AG04450 (cell line): Measurements from ENCODE around the gene PC. TPM values are rescaled to one million over a fixed set of nuclear protein-coding genes. Genes with fewer than 3 reads are reported as not detected.

ENCODE experiments used
- CTCF ChIA-PET: fragments of 300-600, 350-600 bp; formaldehyde crosslinking; extraction: SDS; loops from one replicate; lab custom pipeline; 2022; ENCODE audit warnings: antibody characterized with exemption, inconsistent platforms; lab: Charles Lee
- POLR2A ChIA-PET: fragments of 350-600 bp; formaldehyde crosslinking; extraction: SDS; loops from one replicate; lab custom pipeline; 2021; ENCODE audit warnings: antibody characterized with exemption, inconsistent platforms; lab: Yijun Ruan, JAX
- DNase-seq: peaks from one replicate; pipeline ENCODE4 v3.0.0-alpha.2; 2011; ENCODE audit warnings: low read depth, low spot score
- H3K27ac ChIP-seq: one replicate; pipeline ENCODE4 v1.5.1; 2012; ENCODE audit warnings: low read depth, low read length, control low read depth
- H3K27me3 ChIP-seq: one replicate; pipeline ENCODE4 v1.6.0; 2012; ENCODE audit warnings: low read length; ENCODE audit not compliant: control insufficient read depth, insufficient read depth
- H3K4me3 ChIP-seq: 2 replicates; pipeline ENCODE4 v1.5.1; 2011; ENCODE audit warnings: mild to moderate bottlenecking, low read depth, low read length, control low read depth
- H3K9me3 ChIP-seq: 2 replicates; pipeline ENCODE4 v1.5.1; 2012; ENCODE audit warnings: low read length; ENCODE audit not compliant: control insufficient read depth, insufficient read depth
- polyA plus RNA-seq: library from polyadenylated mRNA; depleted of rRNA; stranded (reverse); fragments of >200 nt; gene quantifications from 2 replicates; pipeline ENCODE4 v1.2.3, GENCODE V29; 2011
- TF ChIP-seq, protein P1 (sequence below): IDR thresholded peaks from 2 replicates; pipeline ENCODE4 v1.5.1; 2011; ENCODE audit warnings: low read depth, low read length, control low read depth, inconsistent platforms

Gene PC
- polyA plus RNA-seq, 1 experiment = 12.1 TPM

DNA sequence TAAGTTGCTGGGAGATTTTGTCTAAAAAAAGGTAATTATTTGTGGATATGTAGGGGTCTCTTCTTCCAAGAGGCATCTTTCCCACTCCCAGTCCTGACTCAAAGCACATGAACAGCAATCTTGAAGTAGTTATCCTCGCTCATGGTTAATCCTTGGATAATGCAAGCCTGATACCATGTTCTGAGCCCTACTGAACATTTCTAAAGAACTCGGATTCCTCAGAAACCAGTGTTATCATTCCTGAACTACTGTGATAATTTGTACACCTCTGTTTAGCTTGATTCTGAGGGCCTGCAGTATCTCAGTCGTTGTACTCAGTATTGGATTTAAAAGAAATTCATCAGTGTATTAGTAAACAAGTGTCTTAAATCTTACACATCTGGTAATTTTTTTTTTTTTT is 137.3 kb downstream of the PC start:
- POLR2A ChIA-PET = no interaction called here

DNA sequence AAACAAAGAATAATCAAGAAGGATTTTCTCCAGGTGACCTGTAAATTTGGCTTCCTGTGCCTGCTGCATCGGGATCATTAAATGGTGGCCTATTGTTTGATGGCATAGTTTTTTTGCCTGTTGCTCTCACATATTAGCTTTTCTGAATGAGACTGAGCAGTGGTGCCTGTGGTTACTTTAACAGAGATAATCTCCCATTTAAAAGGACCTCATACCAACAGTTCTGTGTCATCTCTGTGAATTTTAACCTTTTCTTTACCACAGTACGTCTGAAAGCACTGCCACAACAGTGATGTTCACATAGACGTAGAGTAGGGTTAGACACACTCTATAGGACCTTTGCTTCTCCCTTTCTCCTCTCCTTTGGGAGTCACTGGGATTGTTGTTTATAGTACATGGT is 137.8 kb downstream of the PC start:
- ChIA-PET CTCF (interaction anchor here (0.6 kb wide), 1 partner anchor 1656 kb away, joined by 3 read pairs; no protein-coding TSS in a partner anchor), POLR2A (no interaction called here)
- no peak overlapping the region for H3K4me3 ChIP-seq
- no peak for DNase-seq
- H3K9me3 ChIP-seq = no peaks in the 10 kb centered on the region
- no peak overlapping the region for H3K27ac ChIP-seq
- no peaks in the 10 kb centered on the region for H3K27me3 ChIP-seq
- TF ChIP-seq, protein P1, sequence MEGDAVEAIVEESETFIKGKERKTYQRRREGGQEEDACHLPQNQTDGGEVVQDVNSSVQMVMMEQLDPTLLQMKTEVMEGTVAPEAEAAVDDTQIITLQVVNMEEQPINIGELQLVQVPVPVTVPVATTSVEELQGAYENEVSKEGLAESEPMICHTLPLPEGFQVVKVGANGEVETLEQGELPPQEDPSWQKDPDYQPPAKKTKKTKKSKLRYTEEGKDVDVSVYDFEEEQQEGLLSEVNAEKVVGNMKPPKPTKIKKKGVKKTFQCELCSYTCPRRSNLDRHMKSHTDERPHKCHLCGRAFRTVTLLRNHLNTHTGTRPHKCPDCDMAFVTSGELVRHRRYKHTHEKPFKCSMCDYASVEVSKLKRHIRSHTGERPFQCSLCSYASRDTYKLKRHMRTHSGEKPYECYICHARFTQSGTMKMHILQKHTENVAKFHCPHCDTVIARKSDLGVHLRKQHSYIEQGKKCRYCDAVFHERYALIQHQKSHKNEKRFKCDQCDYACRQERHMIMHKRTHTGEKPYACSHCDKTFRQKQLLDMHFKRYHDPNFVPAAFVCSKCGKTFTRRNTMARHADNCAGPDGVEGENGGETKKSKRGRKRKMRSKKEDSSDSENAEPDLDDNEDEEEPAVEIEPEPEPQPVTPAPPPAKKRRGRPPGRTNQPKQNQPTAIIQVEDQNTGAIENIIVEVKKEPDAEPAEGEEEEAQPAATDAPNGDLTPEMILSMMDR = no peak

More for the DNA sequence above, 137.3 kb downstream of the PC start:
- TF ChIP-seq, protein P1 = no peak
- Histone ChIP-seq H3K27me3 (no peaks in the 10 kb centered on the region), H3K27ac (no peak overlapping the region), H3K4me3 (no peak overlapping the region), H3K9me3 (no peaks in the 10 kb centered on the region)
- no peak for DNase-seq
- CTCF ChIA-PET = interaction anchor here (0.6 kb wide), 1 partner anchor 1656 kb away, joined by 3 read pairs; no protein-coding TSS in a partner anchor

DNA sequence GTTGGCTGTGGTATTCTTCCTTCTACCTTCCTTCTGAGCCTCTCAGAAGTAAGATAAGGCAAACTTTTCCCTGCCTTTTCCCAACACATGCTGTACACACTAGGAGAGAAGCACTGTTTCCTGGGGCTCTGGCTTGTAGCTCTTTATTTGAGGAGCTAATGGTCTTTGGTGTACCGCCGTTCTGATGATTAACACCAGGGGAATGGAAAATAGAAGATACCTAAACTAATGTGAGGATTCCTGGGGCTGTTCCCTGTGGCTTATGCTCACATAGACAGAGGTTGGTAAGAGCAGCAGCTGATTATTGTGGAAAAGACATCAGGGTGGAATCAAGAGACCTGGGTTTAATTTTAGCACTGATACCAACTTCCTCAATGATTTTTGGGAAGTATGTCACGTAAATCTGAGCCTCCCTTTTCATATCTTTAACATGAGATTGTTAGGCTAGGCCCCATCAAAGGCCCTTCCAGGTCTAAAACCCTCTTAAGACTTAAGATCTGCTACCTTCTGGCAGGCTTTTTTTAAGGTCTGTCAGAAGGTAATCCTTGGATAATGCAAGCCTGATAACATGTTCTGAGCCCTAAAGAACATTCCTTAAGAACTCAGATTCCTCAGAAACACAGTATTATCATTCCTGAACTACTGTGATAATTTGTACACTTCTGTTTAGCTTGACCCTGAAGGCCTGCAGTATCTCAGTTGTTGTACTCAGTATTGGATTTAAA is 139.8 kb downstream of the PC start:
- H3K27ac ChIP-seq = no peak overlapping the region
- DNase-seq = no peak
- no peak overlapping the region for H3K4me3 ChIP-seq
- H3K9me3 ChIP-seq = no peaks in the 10 kb centered on the region
- TF ChIP-seq, protein P1 = no peak
- POLR2A ChIA-PET = interaction anchor here (0.5 kb wide), 1 partner anchor 202 kb away, joined by 3 read pairs; the partner anchor contains the start of gene RBM14
- H3K27me3 ChIP-seq = no peaks in the 10 kb centered on the region
- CTCF ChIA-PET = interaction anchor here (1.1 kb wide), 1 partner anchor 15 kb away, joined by 3 read pairs; no protein-coding TSS in a partner anchor

DNA sequence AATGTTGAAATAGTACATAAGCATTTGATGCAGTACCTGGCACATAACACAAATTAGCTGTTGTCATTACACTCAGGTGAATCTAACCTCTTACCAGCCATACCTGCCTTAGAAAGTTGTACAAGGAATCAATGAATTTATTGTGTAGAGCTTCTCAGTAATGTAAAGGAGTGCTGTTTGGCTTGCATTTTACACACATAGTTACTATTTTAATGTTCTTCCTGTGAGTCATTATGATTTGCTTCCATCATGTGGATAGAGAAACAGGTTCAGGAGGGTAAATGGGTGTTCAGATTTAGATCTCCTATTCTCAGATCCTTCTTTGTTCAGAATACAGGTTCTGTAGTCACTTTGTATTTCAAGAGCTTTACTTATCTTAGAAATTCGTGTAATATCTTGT is 142.5 kb downstream of the PC start:
- TF ChIP-seq, protein P1 = no peak
- Histone ChIP-seq H3K4me3 (no peak overlapping the region), H3K27ac (no peak overlapping the region), H3K27me3 (no peaks in the 10 kb centered on the region), H3K9me3 (no peaks in the 10 kb centered on the region)
- ChIA-PET POLR2A (no interaction called here), CTCF (interaction anchor here (0.6 kb wide), 1 partner anchor 119 kb away, joined by 3 read pairs; no protein-coding TSS in a partner anchor)
- DNase-seq = no peak

DNA sequence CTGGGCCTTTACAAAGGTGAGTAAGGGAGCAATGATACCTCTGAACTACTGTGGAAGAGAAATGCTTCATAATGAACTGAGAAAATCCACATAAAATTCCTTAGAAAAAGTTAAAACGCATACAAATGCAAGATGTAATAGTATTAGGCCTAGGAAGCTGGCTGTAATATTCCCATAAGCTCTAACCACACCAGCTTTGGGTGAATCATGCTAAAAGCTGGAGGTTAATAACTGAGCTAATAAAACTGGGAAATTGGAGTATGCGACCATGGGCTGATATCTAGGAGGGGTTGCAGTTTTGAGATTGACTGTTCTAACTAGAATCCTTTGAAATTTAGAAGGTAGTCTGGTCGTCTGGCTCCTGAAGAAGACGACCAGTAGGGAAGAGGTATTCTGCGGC is 143.5 kb downstream of the PC start:
- ChIA-PET CTCF (interaction anchor here (0.9 kb wide), 1 partner anchor 19 kb away, joined by 3 read pairs; no protein-coding TSS in a partner anchor), POLR2A (no interaction called here)
- Histone ChIP-seq H3K4me3 (no peak overlapping the region), H3K9me3 (no peaks in the 10 kb centered on the region), H3K27me3 (no peaks in the 10 kb centered on the region), H3K27ac (no peak overlapping the region)
- DNase-seq = no peak
- TF ChIP-seq, protein P1 = no peak
